Fibroblast of mammary gland (primary cell): ENCODE measurements around the gene CAVIN3.
A peak's percentile ranks its signal among the peaks of the same experiment; 100 is the strongest.

Source experiments
- DNase-seq: peaks from one replicate; pipeline ENCODE4 v3.0.0-alpha.2; 2010; ENCODE audit warnings: low read depth
- H3K4me3 ChIP-seq: 2 replicates; pipeline ENCODE4 v1.5.1; 2011; ENCODE audit warnings: low read depth, mild to moderate bottlenecking, low read length, moderate library complexity; ENCODE audit not compliant: control insufficient read depth
- TF ChIP-seq, protein P1 (sequence below): conservative IDR thresholded peaks from 2 replicates; pipeline ENCODE4 v1.5.1; 2011; ENCODE audit warnings: low read depth, low read length, inconsistent platforms; ENCODE audit not compliant: control insufficient read depth, insufficient read depth

Gene CAVIN3

DNA sequence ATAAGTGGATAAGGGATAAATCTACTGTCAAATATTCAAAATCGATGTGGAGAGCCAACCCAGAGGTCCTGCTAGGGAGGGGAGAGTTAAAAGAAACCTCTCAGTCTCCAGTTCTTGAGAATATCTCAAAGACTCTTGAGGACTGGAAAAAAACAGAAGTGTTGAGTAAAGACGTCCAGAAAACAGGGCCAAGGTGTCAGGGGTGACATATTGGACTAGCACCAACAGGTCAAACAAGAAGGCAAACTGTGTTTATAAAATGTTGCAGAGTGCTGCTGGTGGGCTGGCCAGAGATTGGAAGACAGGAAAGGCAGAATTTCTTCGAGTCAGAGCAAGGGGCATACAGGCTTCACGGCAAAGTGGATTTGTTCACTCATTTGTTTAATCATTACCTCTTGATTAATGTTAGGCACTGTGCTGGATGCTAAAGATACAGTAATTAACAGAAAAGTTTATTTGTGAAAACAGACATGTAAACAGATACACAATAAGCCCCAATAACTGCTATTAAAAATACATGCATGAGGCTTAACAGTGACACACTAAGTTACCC, 36.3 kb upstream of the CAVIN3 start:
- H3K4me3 ChIP-seq, result no peak overlapping the region
- TF ChIP-seq, protein P1, sequence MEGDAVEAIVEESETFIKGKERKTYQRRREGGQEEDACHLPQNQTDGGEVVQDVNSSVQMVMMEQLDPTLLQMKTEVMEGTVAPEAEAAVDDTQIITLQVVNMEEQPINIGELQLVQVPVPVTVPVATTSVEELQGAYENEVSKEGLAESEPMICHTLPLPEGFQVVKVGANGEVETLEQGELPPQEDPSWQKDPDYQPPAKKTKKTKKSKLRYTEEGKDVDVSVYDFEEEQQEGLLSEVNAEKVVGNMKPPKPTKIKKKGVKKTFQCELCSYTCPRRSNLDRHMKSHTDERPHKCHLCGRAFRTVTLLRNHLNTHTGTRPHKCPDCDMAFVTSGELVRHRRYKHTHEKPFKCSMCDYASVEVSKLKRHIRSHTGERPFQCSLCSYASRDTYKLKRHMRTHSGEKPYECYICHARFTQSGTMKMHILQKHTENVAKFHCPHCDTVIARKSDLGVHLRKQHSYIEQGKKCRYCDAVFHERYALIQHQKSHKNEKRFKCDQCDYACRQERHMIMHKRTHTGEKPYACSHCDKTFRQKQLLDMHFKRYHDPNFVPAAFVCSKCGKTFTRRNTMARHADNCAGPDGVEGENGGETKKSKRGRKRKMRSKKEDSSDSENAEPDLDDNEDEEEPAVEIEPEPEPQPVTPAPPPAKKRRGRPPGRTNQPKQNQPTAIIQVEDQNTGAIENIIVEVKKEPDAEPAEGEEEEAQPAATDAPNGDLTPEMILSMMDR, result no peak
- no peak for DNase-seq

DNA sequence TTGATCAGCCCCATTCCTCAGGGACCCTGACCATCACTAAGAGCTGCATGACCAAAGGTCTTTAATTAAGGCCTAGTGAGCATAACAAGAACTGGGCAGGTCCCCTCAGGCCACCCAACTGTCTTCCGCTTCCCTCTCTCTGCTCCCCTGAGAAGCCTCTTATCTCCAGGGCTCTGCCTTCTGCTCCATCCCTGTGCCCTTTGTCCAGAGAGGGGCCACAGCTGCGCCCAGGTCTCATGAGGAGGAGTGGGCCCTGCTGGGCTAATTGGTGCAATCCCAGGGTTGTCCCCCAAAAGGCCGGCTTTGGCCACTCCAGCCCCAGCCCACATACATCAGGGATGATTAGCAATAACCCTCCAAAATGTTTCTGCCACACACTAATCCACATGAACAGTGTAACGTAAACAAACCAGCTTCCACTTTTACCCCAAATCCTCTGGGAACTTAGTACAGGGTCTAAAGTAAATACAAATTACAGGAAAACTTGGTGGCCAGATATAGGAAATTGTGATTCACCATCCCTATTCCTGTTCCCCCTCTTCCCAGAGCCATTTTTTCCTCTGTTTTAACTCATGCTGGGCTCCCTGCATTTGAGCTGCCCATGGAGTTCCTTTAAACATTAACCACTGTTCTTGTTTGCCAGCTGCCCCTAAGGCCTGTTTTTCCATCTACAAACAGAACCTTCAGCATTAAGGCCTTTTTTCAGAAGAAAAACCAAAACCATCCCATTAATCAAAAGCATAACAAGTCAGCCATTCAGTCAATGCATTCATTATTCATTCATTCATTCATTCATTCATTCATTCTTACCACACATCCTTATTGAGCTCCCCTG, 34.6 kb upstream of the CAVIN3 start:
- peak; percentile 59 for DNase-seq
- TF ChIP-seq, protein P1, result no peak
- H3K4me3 ChIP-seq, result no peak overlapping the region

DNA sequence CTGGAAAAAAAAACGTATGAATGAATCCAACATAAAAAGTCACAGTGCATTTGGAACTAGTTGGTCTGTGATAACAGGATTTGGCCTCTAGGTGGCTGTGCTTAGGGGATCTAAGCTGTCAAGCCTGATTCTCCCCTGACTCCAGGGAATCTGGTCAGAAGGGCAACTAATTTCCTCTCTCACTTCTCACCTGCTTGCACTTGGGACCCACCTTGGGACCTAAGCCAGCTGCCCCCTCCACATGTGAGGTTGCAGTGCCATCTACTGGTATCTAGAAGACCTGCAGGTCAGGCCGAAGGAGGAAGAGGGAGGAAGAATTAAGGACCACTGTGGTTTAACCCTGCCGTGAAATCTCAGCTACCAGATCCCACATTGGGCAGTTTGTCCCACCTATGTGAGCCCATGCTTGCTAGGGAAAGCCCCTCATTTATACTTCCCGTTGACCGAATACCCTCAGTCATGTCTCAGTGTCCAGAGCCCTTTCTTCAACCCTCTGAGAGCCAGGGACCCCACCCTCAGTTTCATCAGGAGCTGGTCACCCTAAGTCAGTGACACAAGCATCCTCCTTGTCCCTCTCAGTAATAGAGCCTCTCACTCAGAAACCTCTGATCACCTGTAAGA, 33.2 kb upstream of the CAVIN3 start:
- DNase-seq, result peak; percentile 53
- TF ChIP-seq, protein P1, result peak; percentile 97
- H3K4me3 ChIP-seq, result no peak overlapping the region

DNA sequence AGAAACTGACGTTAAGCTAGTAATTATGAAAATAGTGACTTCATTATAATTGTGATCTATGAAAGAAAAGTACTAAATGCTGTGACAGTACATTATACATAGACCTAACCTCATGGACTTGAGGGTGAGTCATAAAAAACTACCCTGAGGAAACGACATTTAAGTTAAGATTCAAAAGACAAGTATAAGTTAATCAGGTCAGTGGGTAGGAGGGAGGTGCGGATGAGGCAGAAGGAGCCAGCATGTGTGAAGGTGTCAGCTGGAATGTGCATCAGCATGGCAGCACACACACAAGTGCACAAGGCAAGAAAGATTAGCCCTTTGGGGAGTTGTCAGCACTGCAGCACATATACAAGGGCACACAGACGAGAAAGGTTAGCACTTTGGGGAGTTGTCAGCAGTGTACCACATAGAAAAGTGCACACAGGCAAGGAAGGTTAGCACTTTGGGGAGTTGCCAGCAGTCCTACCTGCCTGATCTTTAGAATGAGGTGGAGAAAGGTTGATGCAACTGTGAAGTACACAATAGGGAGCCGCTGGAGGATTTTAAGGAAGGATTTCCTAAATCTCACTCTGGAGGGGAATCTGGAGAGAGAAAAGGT, 31.6 kb upstream of the CAVIN3 start:
- no peak for DNase-seq
- H3K4me3 ChIP-seq, result no peak overlapping the region
- TF ChIP-seq, protein P1, result no peak

DNA sequence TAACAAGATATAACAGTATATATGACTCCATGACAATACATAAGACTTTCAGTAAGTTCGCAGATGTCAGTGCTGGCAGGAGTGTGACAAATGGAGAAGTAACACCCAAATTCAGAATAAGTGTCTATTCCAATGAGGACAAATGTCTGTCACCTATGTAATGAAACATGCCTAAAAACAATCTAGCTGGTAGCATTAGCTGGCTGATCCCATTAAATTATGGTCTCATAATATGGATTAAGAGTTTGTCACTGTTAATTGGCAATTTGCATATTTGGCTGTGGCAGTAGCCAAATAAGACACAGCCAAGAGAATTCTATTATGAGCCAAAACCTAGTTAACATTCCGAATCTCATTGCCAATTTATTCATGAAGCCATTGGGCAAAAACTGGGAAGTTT, 30.2 kb upstream of the CAVIN3 start:
- H3K4me3 ChIP-seq, result no peak overlapping the region
- DNase-seq, result no peak
- TF ChIP-seq, protein P1, result no peak

DNA sequence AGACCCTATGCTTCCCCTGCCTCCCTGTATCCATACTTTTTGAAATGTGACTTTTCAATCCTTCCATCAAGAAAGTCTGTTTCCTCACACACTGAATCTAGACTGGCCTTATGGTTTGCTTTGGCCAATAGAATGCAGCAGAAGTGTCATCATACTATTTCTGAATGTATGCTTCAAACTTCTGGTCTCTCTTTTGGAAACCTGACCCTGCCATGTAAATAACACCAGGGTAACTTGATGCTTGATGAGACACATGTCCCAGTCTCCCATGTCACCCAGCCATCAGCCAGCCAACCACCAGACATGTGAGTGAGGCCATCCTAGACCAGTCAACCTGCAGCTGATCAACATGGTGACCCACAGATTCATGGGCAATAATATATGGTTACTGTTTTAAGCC, 29.7 kb upstream of the CAVIN3 start:
- no peak overlapping the region for H3K4me3 ChIP-seq
- no peak for DNase-seq
- TF ChIP-seq, protein P1, result no peak
